K562 (cell line): ENCODE results near the gene WASF2. TPM values are rescaled to one million over a fixed set of nuclear protein-coding genes. Genes with fewer than 3 reads are reported as not detected.

Experiments used
- CCNT2 ChIP-seq: IDR thresholded peaks from 2 replicates; pipeline ENCODE4 v1.6.1; 2011; ENCODE audit warnings: borderline replicate concordance, low read depth, mild to moderate bottlenecking, moderate library complexity, mixed read lengths, low read length; ENCODE audit not compliant: insufficient read length; ENCODE audit errors: extremely low read depth
- CEBPB ChIP-seq: fragments of 450-650 bp; IDR thresholded peaks from 2 replicates; pipeline ENCODE4 v1.6.1; 2016; ENCODE audit warnings: missing genetic modification characterization, missing compliant biosample characterization
- FOXP1 ChIP-seq: sonication (generic); formaldehyde crosslinking; IDR thresholded peaks from 2 replicates; pipeline ENCODE4 v1.8.0; 2022; ENCODE audit warnings: mild to moderate bottlenecking, missing genetic modification reagents
- HCFC1 ChIP-seq: IDR thresholded peaks from 2 replicates; pipeline ENCODE4 v1.6.1; 2012; ENCODE audit warnings: low read depth, low read length, improper control_type of control experiment
- KHSRP ChIP-seq: fragments of 450-650 bp; IDR thresholded peaks from 2 replicates; pipeline ENCODE4 v1.6.1; 2017
- KLF6 ChIP-seq: fragments of 250-450 bp; sonication (Bioruptor Pico); IDR thresholded peaks from 2 replicates; pipeline ENCODE4 v1.4.0; 2020; ENCODE audit warnings: mild to moderate bottlenecking, moderate library complexity, borderline replicate concordance
- LEF1 ChIP-seq: fragments of 450-650 bp; IDR thresholded peaks from 2 replicates; pipeline ENCODE4 v1.6.1; 2016; ENCODE audit warnings: mild to moderate bottlenecking
- MEF2D ChIP-seq: conservative IDR thresholded peaks from 2 replicates; pipeline ENCODE4 v1.6.1; 2016; ENCODE audit warnings: low read depth, missing genetic modification characterization, missing compliant biosample characterization
- NBN ChIP-seq: fragments of 450-650 bp; IDR thresholded peaks from 2 replicates; pipeline ENCODE4 v1.6.1; 2016; ENCODE audit warnings: low read depth, mild to moderate bottlenecking
- NELFE ChIP-seq: IDR thresholded peaks from 2 replicates; pipeline ENCODE4 v1.6.1; 2011; ENCODE audit warnings: mild to moderate bottlenecking; ENCODE audit not compliant: insufficient read depth, insufficient read length
- NFRKB ChIP-seq: fragments of 450-650 bp; IDR thresholded peaks from 2 replicates; pipeline ENCODE4 v1.6.1; 2016; ENCODE audit warnings: low read depth
- NR4A1 ChIP-seq, 2 experiments: fragments of 250-450 bp in 1 of 2; fragments of 450-650 bp in 1 of 2; sonication (Bioruptor Pico) in 1 of 2; IDR thresholded peaks; 2 replicates each; pipeline versions ENCODE4 v1.4.0 to v1.6.1; 2016 to 2020; ENCODE audit warnings: mild to moderate bottlenecking in 2 of 2, missing compliant biosample characterization in 1 of 2, missing genetic modification characterization in 1 of 2, moderate library complexity in 1 of 2
- PBX2 ChIP-seq, 2 experiments: IDR thresholded peaks in 1 of 2; conservative IDR thresholded peaks in 1 of 2; 2 replicates each; pipeline ENCODE4 v1.6.1; 2016; ENCODE audit warnings: low read depth in 2 of 2, mild to moderate bottlenecking in 1 of 2, missing compliant biosample characterization in 1 of 2, missing genetic modification characterization in 1 of 2, moderate library complexity in 1 of 2
- RAD51 ChIP-seq: fragments of 450-650 bp; IDR thresholded peaks from 2 replicates; pipeline ENCODE4 v1.7.1; 2016; ENCODE audit warnings: low read depth, mild to moderate bottlenecking, borderline replicate concordance
- RBFOX2 ChIP-seq: fragments of 200-400 bp; formaldehyde crosslinking; IDR thresholded peaks from 2 replicates; pipeline ENCODE4 v1.6.1; 2017; ENCODE audit warnings: low read depth, mild to moderate bottlenecking, low read length, moderate library complexity
- TAF1 ChIP-seq: IDR thresholded peaks from 2 replicates; pipeline ENCODE4 v1.6.1; 2011; ENCODE audit warnings: mild to moderate bottlenecking, low read length, moderate library complexity; ENCODE audit not compliant: insufficient read depth, control insufficient read depth, severe bottlenecking; ENCODE audit errors: extremely low read depth
- TBL1XR1 ChIP-seq, 2 experiments: IDR thresholded peaks; 2 replicates each; pipeline ENCODE4 v1.6.1; 2012; ENCODE audit warnings: improper control_type of control experiment in 2 of 2, low read length in 2 of 2, mild to moderate bottlenecking in 1 of 2
- ZBTB11 ChIP-seq, 3 experiments: fragments of 200-800 bp in 1 of 3; fragments of 250-450 bp in 1 of 3; fragments of 450-650 bp in 1 of 3; sonication (Bioruptor Pico) in 1 of 3; sonication (Bioruptor generic) in 1 of 3; formaldehyde crosslinking in 1 of 3; IDR thresholded peaks; 2 replicates each; pipeline versions ENCODE4 v1.6.1 to v1.8.0; 2016 to 2022; ENCODE audit warnings: mild to moderate bottlenecking in 2 of 3, missing genetic modification characterization in 2 of 3, missing compliant biosample characterization in 1 of 3, moderate library complexity in 1 of 3
- ZC3H4 ChIP-seq: sonication (generic); formaldehyde crosslinking; IDR thresholded peaks from 2 replicates; pipeline ENCODE4 v1.9.0; 2021; ENCODE audit warnings: missing genetic modification reagents, borderline replicate concordance
- ZFX ChIP-seq: sonication (generic); formaldehyde crosslinking; IDR thresholded peaks from 2 replicates; pipeline ENCODE4 v1.8.0; 2022; ENCODE audit warnings: mild to moderate bottlenecking, missing genetic modification reagents, moderate library complexity
- polyA plus RNA-seq, 8 experiments: library from polyadenylated mRNA; depleted of rRNA in 4 of 8; stranded (reverse) in 5 of 8; unstranded in 3 of 8; fragments of >200 nt; fragmentation: Nextera tagmentation in 2 of 8; fragmentation: Illumina TruSeq in 1 of 8; extraction: Ambion mirVana in 2 of 8; extraction: Trizol in 1 of 8; gene quantifications; 2 replicates each; pipeline versions ENCODE4 v1.2.1 to v1.2.3, GENCODE V29; 2011 to 2014; ENCODE audit warnings: inconsistent platforms in 1 of 8, missing spikeins in 1 of 8
- total RNA-seq, 7 experiments: library from RNA; depleted of rRNA in 6 of 7; stranded (reverse); fragments of >200 nt in 6 of 7; fragmentation: Illumina TruSeq in 2 of 7; extraction: Trizol in 2 of 7; gene quantifications; 2 replicates each; pipeline versions ENCODE4 v1.2.1 to v1.2.3, GENCODE V29; 2011 to 2021; ENCODE audit warnings: low replicate concordance in 1 of 7

WASF2 gene
- total and polyA plus RNA-seq, 9 of the 15 experiments (the other 6 are each of a cell fraction or from before 2014, with no cell fraction given): 8.2 to 163 (median 31.2) TPM

DNA sequence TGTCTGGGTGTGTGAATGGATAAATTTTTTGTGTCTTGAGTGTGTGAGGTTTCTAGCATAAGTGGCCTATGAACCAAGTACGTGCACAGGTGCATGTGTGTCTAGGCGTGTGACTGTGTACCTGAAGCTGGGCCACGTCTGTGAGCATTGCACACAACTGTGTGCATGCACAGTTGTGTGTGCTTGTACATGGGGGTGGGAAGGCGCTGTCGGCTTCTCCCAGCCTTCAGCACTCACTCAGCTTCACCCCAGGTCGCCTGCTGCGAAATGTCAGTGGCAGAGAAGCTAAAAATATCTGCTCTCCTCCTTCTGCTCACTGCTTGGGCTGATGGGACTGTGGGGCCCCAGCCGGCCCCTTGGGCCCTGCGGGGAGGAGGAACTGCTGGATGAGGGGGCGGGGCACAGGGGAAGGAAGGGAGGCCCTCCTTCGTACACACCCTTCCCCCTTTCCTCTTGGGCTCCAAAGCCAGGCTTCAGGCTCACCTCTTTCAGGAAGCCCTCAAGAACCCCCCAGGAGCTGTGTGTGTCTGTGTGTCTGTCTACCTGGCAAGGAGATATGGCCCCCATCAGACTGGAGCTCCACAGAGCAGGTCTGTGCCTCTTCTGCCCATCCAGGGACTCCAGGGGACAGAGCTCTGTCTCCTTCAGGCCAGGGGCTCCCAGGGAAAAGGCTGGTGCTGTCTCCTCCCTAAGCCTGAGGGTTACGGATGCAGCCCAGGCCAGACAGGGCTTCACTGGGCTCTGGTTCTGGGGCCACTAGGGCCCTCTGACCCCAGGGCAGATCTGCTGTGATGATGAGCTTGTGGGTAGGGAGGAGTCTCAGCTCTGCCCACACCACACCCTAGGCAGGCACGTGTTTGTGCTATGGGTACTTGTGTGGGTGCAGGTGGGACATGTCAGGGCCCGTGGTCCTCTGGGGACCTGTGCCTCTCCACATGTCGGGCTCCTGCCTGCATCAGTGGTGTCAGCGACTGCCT is 35.6 kb upstream of the WASF2 start (continued):
- TF ChIP-seq PBX2 (CRISPR knock-in tag; IDR thresholded peaks at IDR 0.05; ENCODE audit: low read depth): no peak
- TF ChIP-seq PBX2 (tag; conservative IDR thresholded peaks at IDR 0.05; ENCODE audit: low read depth): 0 out of 2 replicates have a peak, but pooled peaks have one; percentile 25
- TF ChIP-seq NR4A1 (CRISPR knock-in tag; IDR thresholded peaks at IDR 0.05): no peak
- 0 out of 2 replicates have a peak, but pooled peaks have one; percentile 41 for TF ChIP-seq NR4A1 (tag; IDR thresholded peaks at IDR 0.05)
- no peak for TF ChIP-seq FOXP1 (CRISPR knock-in tag)
- peak; percentile 41; the same call in 1 of the 2 replicates for TF ChIP-seq ZC3H4 (CRISPR knock-in tag)
- no peak for TF ChIP-seq NBN
- TF ChIP-seq NFRKB: peak; percentile 35
- TF ChIP-seq CCNT2: peak; percentile 46
- peak; percentile 63 for TF ChIP-seq TAF1
- TF ChIP-seq MEF2D: peak; percentile 90
- peak; percentile 90 for TF ChIP-seq LEF1
- peak in 1 of 2 experiments; percentile 54; a peak in 1 of 4 replicates for TF ChIP-seq TBL1XR1 (IDR thresholded peaks at IDR 0.05; ENCODE audit: low read length in 2 of 2)
- peak; percentile 68 for TF ChIP-seq RBFOX2
- TF ChIP-seq RAD51: no peak
- no peak for TF ChIP-seq KHSRP
- peak; percentile 69 for TF ChIP-seq ZFX
- no peak for TF ChIP-seq CEBPB (tag)
- TF ChIP-seq HCFC1: 0 out of 2 replicates have a peak, but pooled peaks have one; percentile 12
- no peak for TF ChIP-seq NELFE
- TF ChIP-seq ZBTB11 (CRISPR knock-in tag; IDR thresholded peaks at IDR 0.05): peak in 1 of 3 experiments; percentile 64; a peak in 1 of 6 replicates
- no peak for TF ChIP-seq KLF6 (CRISPR knock-in tag)
